WTC11 (cell line): ENCODE results near the gene MRPS30.

Experiments used
- CTCF ChIP-seq: fragments of 200-600 bp; IDR thresholded peaks from 2 replicates; pipeline ENCODE4 v1.8.0; 2022; ENCODE audit warnings: antibody characterized with exemption
- HMGA2 ChIP-seq: fragments of 250-450 bp; sonication (Bioruptor Pico); IDR thresholded peaks from 2 replicates; pipeline ENCODE4 v1.4.0; 2021; ENCODE audit warnings: mild to moderate bottlenecking, moderate library complexity
- IRF2 ChIP-seq: sonication (generic); formaldehyde crosslinking; IDR thresholded peaks from 2 replicates; pipeline ENCODE4 v1.8.0; 2022; ENCODE audit warnings: low read depth, missing genetic modification reagents, borderline replicate concordance
- MAX ChIP-seq: sonication (generic); formaldehyde crosslinking; IDR thresholded peaks from 2 replicates; pipeline ENCODE4 v1.8.0; 2022; ENCODE audit warnings: mild to moderate bottlenecking, missing genetic modification reagents
- TCF7 ChIP-seq: sonication (generic); formaldehyde crosslinking; IDR thresholded peaks from 2 replicates; pipeline ENCODE4 v1.8.0; 2022; ENCODE audit warnings: mild to moderate bottlenecking, low read depth, missing genetic modification reagents, moderate library complexity
- TP53 ChIP-seq: sonication (generic); formaldehyde crosslinking; IDR thresholded peaks from 2 replicates; pipeline ENCODE4 v1.8.1; 2023; ENCODE audit warnings: mild to moderate bottlenecking, missing genetic modification reagents
- USF1 ChIP-seq: sonication (generic); formaldehyde crosslinking; IDR thresholded peaks from 2 replicates; pipeline ENCODE4 v1.8.0; 2022; ENCODE audit warnings: mild to moderate bottlenecking, missing genetic modification reagents
- ZMAT4 ChIP-seq: fragments of 250-450 bp; sonication (Bioruptor Pico); IDR thresholded peaks from 2 replicates; pipeline ENCODE4 v1.9.0; 2021; ENCODE audit warnings: mild to moderate bottlenecking
- ZNF138 ChIP-seq: sonication (generic); formaldehyde crosslinking; conservative IDR thresholded peaks from 2 replicates; pipeline ENCODE4 v1.8.1; 2022; ENCODE audit warnings: mild to moderate bottlenecking, moderate library complexity, missing genetic modification reagents
- ZNF396 ChIP-seq: fragments of 250-450 bp; sonication (Bioruptor Pico); IDR thresholded peaks from 2 replicates; pipeline ENCODE4 v1.8.0; 2021; ENCODE audit warnings: mild to moderate bottlenecking, moderate library complexity, borderline replicate concordance
- TF ChIP-seq, protein P1 (sequence below): sonication (generic); formaldehyde crosslinking; IDR thresholded peaks from 2 replicates; pipeline ENCODE4 v1.8.0; 2023; ENCODE audit warnings: missing genetic modification reagents, mild to moderate bottlenecking, borderline replicate concordance
- TF ChIP-seq, protein P2 (sequence below): fragments of 250-450 bp; sonication (Bioruptor Pico); IDR thresholded peaks from 2 replicates; pipeline ENCODE4 v2.1.2; 2022; ENCODE audit warnings: mild to moderate bottlenecking, moderate library complexity
- TF ChIP-seq, protein P3 (sequence below): sonication (generic); formaldehyde crosslinking; IDR thresholded peaks from 2 replicates; pipeline ENCODE4 v1.8.1; 2023; ENCODE audit warnings: mild to moderate bottlenecking, moderate library complexity, missing genetic modification reagents
- TF ChIP-seq, protein P4 (sequence below): sonication (generic); formaldehyde crosslinking; IDR thresholded peaks from 2 replicates; pipeline ENCODE4 v1.8.0; 2023; ENCODE audit warnings: missing genetic modification reagents

GRCh38 chr5:44769200-44769876 is 39.4 kb upstream of the MRPS30 start:
- TF ChIP-seq, protein P1, sequence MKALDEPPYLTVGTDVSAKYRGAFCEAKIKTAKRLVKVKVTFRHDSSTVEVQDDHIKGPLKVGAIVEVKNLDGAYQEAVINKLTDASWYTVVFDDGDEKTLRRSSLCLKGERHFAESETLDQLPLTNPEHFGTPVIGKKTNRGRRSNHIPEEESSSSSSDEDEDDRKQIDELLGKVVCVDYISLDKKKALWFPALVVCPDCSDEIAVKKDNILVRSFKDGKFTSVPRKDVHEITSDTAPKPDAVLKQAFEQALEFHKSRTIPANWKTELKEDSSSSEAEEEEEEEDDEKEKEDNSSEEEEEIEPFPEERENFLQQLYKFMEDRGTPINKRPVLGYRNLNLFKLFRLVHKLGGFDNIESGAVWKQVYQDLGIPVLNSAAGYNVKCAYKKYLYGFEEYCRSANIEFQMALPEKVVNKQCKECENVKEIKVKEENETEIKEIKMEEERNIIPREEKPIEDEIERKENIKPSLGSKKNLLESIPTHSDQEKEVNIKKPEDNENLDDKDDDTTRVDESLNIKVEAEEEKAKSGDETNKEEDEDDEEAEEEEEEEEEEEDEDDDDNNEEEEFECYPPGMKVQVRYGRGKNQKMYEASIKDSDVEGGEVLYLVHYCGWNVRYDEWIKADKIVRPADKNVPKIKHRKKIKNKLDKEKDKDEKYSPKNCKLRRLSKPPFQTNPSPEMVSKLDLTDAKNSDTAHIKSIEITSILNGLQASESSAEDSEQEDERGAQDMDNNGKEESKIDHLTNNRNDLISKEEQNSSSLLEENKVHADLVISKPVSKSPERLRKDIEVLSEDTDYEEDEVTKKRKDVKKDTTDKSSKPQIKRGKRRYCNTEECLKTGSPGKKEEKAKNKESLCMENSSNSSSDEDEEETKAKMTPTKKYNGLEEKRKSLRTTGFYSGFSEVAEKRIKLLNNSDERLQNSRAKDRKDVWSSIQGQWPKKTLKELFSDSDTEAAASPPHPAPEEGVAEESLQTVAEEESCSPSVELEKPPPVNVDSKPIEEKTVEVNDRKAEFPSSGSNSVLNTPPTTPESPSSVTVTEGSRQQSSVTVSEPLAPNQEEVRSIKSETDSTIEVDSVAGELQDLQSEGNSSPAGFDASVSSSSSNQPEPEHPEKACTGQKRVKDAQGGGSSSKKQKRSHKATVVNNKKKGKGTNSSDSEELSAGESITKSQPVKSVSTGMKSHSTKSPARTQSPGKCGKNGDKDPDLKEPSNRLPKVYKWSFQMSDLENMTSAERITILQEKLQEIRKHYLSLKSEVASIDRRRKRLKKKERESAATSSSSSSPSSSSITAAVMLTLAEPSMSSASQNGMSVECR (CRISPR knock-in tag) = no peak
- TF ChIP-seq ZMAT4 (CRISPR knock-in tag) = no peak
- no peak for TF ChIP-seq CTCF
- no peak for TF ChIP-seq ZNF396
- TF ChIP-seq, protein P2, sequence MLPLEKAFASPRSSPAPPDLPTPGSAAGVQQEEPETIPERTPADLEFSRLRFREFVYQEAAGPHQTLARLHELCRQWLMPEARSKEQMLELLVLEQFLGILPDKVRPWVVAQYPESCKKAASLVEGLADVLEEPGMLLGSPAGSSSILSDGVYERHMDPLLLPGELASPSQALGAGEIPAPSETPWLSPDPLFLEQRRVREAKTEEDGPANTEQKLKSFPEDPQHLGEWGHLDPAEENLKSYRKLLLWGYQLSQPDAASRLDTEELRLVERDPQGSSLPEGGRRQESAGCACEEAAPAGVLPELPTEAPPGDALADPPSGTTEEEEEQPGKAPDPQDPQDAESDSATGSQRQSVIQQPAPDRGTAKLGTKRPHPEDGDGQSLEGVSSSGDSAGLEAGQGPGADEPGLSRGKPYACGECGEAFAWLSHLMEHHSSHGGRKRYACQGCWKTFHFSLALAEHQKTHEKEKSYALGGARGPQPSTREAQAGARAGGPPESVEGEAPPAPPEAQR (CRISPR knock-in tag) = no peak
- TF ChIP-seq, protein P3, sequence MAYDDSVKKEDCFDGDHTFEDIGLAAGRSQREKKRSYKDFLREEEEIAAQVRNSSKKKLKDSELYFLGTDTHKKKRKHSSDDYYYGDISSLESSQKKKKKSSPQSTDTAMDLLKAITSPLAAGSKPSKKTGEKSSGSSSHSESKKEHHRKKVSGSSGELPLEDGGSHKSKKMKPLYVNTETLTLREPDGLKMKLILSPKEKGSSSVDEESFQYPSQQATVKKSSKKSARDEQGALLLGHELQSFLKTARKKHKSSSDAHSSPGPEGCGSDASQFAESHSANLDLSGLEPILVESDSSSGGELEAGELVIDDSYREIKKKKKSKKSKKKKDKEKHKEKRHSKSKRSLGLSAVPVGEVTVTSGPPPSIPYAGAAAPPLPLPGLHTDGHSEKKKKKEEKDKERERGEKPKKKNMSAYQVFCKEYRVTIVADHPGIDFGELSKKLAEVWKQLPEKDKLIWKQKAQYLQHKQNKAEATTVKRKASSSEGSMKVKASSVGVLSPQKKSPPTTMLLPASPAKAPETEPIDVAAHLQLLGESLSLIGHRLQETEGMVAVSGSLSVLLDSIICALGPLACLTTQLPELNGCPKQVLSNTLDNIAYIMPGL = no peak
- TF ChIP-seq TP53 (CRISPR knock-in tag) = no peak
- no peak for TF ChIP-seq TCF7 (CRISPR knock-in tag)
- TF ChIP-seq, protein P4, sequence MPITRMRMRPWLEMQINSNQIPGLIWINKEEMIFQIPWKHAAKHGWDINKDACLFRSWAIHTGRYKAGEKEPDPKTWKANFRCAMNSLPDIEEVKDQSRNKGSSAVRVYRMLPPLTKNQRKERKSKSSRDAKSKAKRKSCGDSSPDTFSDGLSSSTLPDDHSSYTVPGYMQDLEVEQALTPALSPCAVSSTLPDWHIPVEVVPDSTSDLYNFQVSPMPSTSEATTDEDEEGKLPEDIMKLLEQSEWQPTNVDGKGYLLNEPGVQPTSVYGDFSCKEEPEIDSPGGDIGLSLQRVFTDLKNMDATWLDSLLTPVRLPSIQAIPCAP (CRISPR knock-in tag) = no peak
- no peak for TF ChIP-seq ZNF138 (CRISPR knock-in tag)
- no peak for TF ChIP-seq IRF2 (CRISPR knock-in tag)
- TF ChIP-seq HMGA2 (CRISPR knock-in tag) = no peak
- no peak for TF ChIP-seq MAX (CRISPR knock-in tag)
- TF ChIP-seq USF1 (CRISPR knock-in tag) = no peak
